ENCODE results near the gene RASGEF1C. TPM values are rescaled to one million over a fixed set of nuclear protein-coding genes. Genes with fewer than 3 reads are reported as not detected.

RASGEF1C gene
- total and polyA plus RNA-seq, 4 donors: 0.09 to 0.10 TPM; not detected in 2

DNA sequence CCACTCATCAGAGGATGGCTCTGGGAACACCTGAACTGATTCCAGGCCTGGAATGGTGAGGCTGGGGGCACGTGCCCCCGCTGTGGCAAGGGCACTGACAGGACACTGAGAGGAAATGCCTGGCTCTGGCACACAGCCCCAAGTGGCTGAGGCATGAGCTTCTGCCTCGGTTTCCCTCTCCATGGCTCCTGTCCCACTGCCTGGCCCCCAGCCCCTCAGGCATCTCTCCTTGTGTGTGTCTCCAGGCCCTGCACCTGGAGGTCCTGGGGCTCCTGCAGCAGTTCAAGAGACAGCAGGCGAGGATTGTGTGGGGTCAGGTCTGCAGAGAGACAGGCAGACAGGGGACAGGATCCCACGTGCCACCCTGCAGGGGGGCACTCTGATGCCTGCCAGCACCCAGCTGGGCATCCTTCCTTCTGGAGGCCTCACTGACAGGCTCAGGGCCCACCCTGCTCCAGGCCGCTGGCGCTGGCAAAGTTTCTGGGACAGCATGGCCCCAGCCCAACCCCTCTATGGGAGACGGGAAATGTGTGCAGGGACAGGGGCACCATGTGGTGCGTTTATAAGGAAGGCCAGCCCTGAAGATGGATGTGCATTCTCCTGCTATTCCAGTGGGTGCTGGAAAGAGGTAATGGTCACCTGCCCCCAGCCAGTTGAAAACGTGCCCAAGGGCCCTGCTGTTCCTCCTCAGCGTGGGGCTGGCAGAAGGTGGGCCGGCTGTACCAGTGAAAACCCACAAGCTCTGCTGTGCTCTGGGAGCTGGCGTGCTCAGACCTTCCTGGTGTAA is 66.0 kb downstream of the RASGEF1C start:
- H3K27me3 ChIP-seq (ENCODE audit: control insufficient read depth in 4 of 4, insufficient read depth in 4 of 4, low read length in 3 of 4): no peaks in the 10 kb centered on the region
- WGBS: 77% methylated on average over 13 of the region's 13 CpGs
- no peak for TF ChIP-seq TAF1 (conservative IDR thresholded peaks at IDR 0.05)
- no peak for TF ChIP-seq ZBTB33 (IDR thresholded peaks at IDR 0.05)
- TF ChIP-seq HNF4G (IDR thresholded peaks at IDR 0.05): no peak
- no peak for TF ChIP-seq SP1 (IDR thresholded peaks at IDR 0.05)
- TF ChIP-seq ATF3 (IDR thresholded peaks at IDR 0.05): no peak
- no peak for TF ChIP-seq FOXA2 (IDR thresholded peaks at IDR 0.05)

DNA sequence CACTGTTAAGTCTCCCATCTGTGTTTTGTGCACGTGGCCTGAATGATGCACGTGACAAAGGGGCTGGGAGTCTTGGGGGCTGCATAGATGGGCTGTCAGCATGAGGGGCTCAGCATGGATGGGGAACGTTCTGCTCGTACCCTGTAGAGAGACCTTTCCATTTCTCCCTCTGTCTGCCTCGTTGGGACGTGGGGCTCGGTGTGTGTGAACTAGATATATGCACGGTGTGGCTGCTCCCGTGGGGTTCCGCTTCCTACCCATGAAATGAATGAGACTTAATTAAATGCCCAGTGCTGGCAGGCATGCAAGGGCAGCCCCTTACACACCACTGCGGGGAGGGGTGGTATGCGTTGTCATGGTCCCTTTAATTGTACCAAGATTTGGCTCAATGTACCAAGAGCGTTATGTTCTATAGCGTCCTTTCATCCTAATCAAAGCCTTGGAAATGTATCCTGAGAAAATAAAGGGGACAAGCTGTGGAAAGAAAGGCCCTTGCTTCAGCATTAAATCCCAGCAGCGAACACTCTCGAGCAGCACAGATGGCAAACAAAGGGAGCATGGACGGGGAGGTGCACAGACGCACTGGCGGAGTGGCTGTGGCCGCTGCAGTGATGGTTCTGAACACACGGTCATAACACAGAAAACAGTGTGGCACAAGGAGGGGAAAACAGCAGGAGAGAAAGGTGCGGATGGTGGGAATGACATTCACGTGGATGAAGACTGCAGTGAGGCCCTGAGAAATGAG is 66.8 kb downstream of the RASGEF1C start:
- Histone ChIP-seq H3K4me1 (ENCODE audit: control insufficient read depth in 4 of 4, insufficient read depth in 4 of 4, low read length in 3 of 4) (no peaks in the 10 kb centered on the region), H3K27me3 (ENCODE audit: control insufficient read depth in 4 of 4, insufficient read depth in 4 of 4, low read length in 3 of 4) (no peaks in the 10 kb centered on the region), H3K9ac (ENCODE audit: low read depth in 1 of 2, low read length in 2 of 2) (no peak overlapping the region), H3K36me3 (ENCODE audit: control insufficient read depth in 4 of 4, insufficient read depth in 3 of 4, low read depth in 1 of 4, low read length in 3 of 4) (no peaks in the 10 kb centered on the region), H3K9me3 (ENCODE audit: control insufficient read depth in 4 of 4, low read length in 3 of 4) (peaks cover 0 to 5% (median 3%) of the 10 kb centered on the region in 4 donors), H3K4me3 (ENCODE audit: low read depth in 1 of 3, low read length in 3 of 3) (no peak overlapping the region), H3K27ac (ENCODE audit: low read depth in 1 of 2, low read length in 2 of 2) (no peak overlapping the region)
- no peak for DNase-seq (ENCODE audit: low spot score)
- no peak for TF ChIP-seq NR2F2 (IDR thresholded peaks at IDR 0.05)
- no peak for TF ChIP-seq ZBTB33 (IDR thresholded peaks at IDR 0.05)
- TF ChIP-seq TAF1 (conservative IDR thresholded peaks at IDR 0.05): no peak
- no peak for TF ChIP-seq RXRA (IDR thresholded peaks at IDR 0.05)
- TF ChIP-seq, protein P1, sequence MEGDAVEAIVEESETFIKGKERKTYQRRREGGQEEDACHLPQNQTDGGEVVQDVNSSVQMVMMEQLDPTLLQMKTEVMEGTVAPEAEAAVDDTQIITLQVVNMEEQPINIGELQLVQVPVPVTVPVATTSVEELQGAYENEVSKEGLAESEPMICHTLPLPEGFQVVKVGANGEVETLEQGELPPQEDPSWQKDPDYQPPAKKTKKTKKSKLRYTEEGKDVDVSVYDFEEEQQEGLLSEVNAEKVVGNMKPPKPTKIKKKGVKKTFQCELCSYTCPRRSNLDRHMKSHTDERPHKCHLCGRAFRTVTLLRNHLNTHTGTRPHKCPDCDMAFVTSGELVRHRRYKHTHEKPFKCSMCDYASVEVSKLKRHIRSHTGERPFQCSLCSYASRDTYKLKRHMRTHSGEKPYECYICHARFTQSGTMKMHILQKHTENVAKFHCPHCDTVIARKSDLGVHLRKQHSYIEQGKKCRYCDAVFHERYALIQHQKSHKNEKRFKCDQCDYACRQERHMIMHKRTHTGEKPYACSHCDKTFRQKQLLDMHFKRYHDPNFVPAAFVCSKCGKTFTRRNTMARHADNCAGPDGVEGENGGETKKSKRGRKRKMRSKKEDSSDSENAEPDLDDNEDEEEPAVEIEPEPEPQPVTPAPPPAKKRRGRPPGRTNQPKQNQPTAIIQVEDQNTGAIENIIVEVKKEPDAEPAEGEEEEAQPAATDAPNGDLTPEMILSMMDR (IDR thresholded peaks at IDR 0.05; ENCODE audit: low read depth, low read length, missing input control): no peak
- no peak for TF ChIP-seq GABPA (IDR thresholded peaks at IDR 0.05 in 1 of 2, conservative IDR thresholded peaks at IDR 0.05 in 1 of 2)
- no peak for TF ChIP-seq ATF3 (IDR thresholded peaks at IDR 0.05)
- no peak for TF ChIP-seq EGR1 (IDR thresholded peaks at IDR 0.05; ENCODE audit: low read depth in 2 of 2)
- 76% methylated on average over 23 of the region's 23 CpGs for WGBS

More for the DNA sequence above, 66.0 kb downstream of the RASGEF1C start:
- H3K4me1 ChIP-seq (ENCODE audit: control insufficient read depth in 4 of 4, insufficient read depth in 4 of 4, low read length in 3 of 4): no peaks in the 10 kb centered on the region
- peaks cover 0 to 7% (median 5%) of the 10 kb centered on the region in 4 donors for H3K9me3 ChIP-seq (ENCODE audit: control insufficient read depth in 4 of 4, low read length in 3 of 4)
- H3K9ac ChIP-seq (ENCODE audit: low read depth in 1 of 2, low read length in 2 of 2): no peak overlapping the region
- DNase-seq (ENCODE audit: low spot score): no peak
- H3K36me3 ChIP-seq (ENCODE audit: control insufficient read depth in 4 of 4, insufficient read depth in 3 of 4, low read depth in 1 of 4, low read length in 3 of 4): no peaks in the 10 kb centered on the region
- H3K4me3 ChIP-seq (ENCODE audit: low read depth in 1 of 3, low read length in 3 of 3): no peak overlapping the region
- no peak overlapping the region for H3K27ac ChIP-seq (ENCODE audit: low read depth in 1 of 2, low read length in 2 of 2)

Measured in liver (tissue), 9 donors.